ENCODE measurements around the gene GLA. TPM values are rescaled to one million over a fixed set of nuclear protein-coding genes. Genes with fewer than 3 reads are reported as not detected.

Gene GLA
- total RNA-seq, 2 donors from 2014 or later: 6.2 to 7.6 TPM

DNA sequence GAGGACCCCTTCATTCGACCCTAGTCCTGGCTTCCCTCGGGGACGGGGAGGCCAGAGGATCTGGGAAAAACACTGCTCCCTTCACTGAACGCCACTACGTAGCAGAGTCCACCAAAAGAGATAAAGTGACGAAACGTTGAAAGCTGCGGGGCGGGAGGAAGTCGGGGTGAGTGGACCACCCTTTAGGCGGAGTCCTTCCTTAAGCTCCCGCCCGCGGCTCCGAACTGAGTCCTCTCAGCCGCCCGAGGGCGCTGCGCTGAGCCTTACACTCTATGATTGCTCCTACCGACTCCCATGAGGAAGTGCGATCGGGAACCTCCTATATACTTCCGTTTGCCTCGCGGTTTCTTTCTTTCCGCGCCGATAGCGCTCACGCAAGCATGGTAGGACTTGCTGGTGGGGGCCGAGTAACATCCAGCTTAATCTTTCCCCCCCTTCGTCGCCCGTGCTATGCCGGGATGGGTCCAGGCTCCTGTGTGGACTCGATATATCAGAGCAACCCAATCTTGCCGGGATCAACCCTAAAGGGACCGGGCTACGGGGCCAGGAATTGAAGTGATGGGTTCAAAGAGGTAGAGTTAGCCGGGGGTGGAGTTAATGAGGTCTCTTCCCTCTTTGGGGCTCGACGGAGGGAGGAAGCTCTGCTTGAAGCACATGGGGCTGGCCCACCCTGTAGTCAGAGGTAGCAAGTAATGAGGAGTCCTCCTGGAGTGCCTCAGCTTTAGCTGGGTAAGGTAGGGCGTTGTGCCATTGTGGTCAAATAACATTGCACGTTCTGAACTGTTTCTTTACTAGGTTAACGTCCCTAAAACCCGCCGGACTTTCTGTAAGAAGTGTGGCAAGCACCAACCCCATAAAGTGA lies 16.8 kb downstream of the GLA start, which contains the start of gene RPL36A:
TSS of gene RPL36A (plus strand) at position 348 of the 862 bp plus-strand sequence. CDS start at position 381, 33 bp downstream.
- H3K36me3 ChIP-seq (replicated peaks in 1 of 2; ENCODE audit: insufficient read depth in 1 of 2, low read depth in 2 of 2): no peaks in the 10 kb centered on the region
- intact Hi-C loops (cut with DNase I): no loop called here
- peaks cover 16% of the 10 kb centered on the region for H3K4me1 ChIP-seq
- peak within 1 kb of the TSS in 3 of 4 donors; percentile 47 to 75 (median 72) for H3K27ac ChIP-seq
- WGBS, 2 donors: 0 to 1% methylated on average over 11 to 45 of the region's 47 CpGs
- ATAC-seq: peak; percentile 100
- H3K4me3 ChIP-seq: peak within 1 kb of the TSS; percentile 26 to 54
- DNase-seq: peak; percentile 83 to 89 (median 87)
- TF ChIP-seq, protein P1, sequence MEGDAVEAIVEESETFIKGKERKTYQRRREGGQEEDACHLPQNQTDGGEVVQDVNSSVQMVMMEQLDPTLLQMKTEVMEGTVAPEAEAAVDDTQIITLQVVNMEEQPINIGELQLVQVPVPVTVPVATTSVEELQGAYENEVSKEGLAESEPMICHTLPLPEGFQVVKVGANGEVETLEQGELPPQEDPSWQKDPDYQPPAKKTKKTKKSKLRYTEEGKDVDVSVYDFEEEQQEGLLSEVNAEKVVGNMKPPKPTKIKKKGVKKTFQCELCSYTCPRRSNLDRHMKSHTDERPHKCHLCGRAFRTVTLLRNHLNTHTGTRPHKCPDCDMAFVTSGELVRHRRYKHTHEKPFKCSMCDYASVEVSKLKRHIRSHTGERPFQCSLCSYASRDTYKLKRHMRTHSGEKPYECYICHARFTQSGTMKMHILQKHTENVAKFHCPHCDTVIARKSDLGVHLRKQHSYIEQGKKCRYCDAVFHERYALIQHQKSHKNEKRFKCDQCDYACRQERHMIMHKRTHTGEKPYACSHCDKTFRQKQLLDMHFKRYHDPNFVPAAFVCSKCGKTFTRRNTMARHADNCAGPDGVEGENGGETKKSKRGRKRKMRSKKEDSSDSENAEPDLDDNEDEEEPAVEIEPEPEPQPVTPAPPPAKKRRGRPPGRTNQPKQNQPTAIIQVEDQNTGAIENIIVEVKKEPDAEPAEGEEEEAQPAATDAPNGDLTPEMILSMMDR (IDR thresholded peaks at IDR 0.05): peak; percentile 49 to 80 (median 69)
- peak; percentile 47 to 94 (median 94) for TF ChIP-seq POLR2A (IDR thresholded peaks at IDR 0.05)
- no peaks in the 10 kb centered on the region for H3K9me3 ChIP-seq
- no peaks in the 10 kb centered on the region for H3K27me3 ChIP-seq

GRCh38 chrX:101388604-101389003 lies 19.1 kb downstream of the GLA start:
- H3K27ac ChIP-seq: no peak overlapping the region
- 78 to 90% methylated on average over 2 to 3 of the region's 3 CpGs for WGBS, 2 donors
- no peaks in the 10 kb centered on the region for H3K27me3 ChIP-seq
- DNase-seq (no peak), ATAC-seq (no peak)
- TF ChIP-seq, protein P1 (IDR thresholded peaks at IDR 0.05): no peak
- TF ChIP-seq POLR2A (IDR thresholded peaks at IDR 0.05): no peak
- intact Hi-C loops (cut with DNase I): no loop called here
- H3K9me3 ChIP-seq: no peaks in the 10 kb centered on the region
- H3K36me3 ChIP-seq (replicated peaks in 1 of 2; ENCODE audit: insufficient read depth in 1 of 2, low read depth in 2 of 2): no peaks in the 10 kb centered on the region
- no peak overlapping the region for H3K4me3 ChIP-seq
- H3K4me1 ChIP-seq: peaks cover 16% of the 10 kb centered on the region

- Histone ChIP-seq H3K27me3 (no peaks in the 10 kb centered on the region), H3K36me3 (replicated peaks in 1 of 2; ENCODE audit: insufficient read depth in 1 of 2, low read depth in 2 of 2) (no peaks in the 10 kb centered on the region), H3K4me1 (peaks cover under 1% of the 10 kb centered on the region), H3K27ac (peak overlapping the region in 1 of 4 donors; percentile 18), H3K4me3 (no peak overlapping the region), H3K9me3 (no peaks in the 10 kb centered on the region)
- ATAC-seq: no peak
- TF ChIP-seq, protein P1 (IDR thresholded peaks at IDR 0.05): no peak
- no peak for TF ChIP-seq POLR2A (IDR thresholded peaks at IDR 0.05)
- 39 to 55% methylated on average over 6 of the region's 6 CpGs for WGBS, 2 donors
- DNase-seq: no peak
- intact Hi-C loops (cut with DNase I): no loop called here
These were observed 21.2 kb downstream of the GLA start for GRCh38 chrX:101386542-101386885.

- Histone ChIP-seq H3K4me3 (no peak within 1 kb of the TSS), H3K36me3 (replicated peaks in 1 of 2; ENCODE audit: insufficient read depth in 1 of 2, low read depth in 2 of 2) (no peaks in the 10 kb centered on the region), H3K4me1 (no peaks in the 10 kb centered on the region), H3K27ac (peak within 1 kb of the TSS in 1 of 4 donors; percentile 18), H3K27me3 (no peaks in the 10 kb centered on the region), H3K9me3 (no peaks in the 10 kb centered on the region)
- 60 to 71% methylated on average over 9 of the region's 9 CpGs for WGBS, 2 donors
- intact Hi-C loops (cut with DNase I): no loop called here
- TF ChIP-seq, protein P1 (IDR thresholded peaks at IDR 0.05): no peak
- TF ChIP-seq POLR2A (IDR thresholded peaks at IDR 0.05): no peak
- no peak for ATAC-seq
- DNase-seq: peak in 1 of 4 donors; percentile 15
These were observed 21.8 kb downstream of the GLA start, which contains the start of gene BTK for GRCh38 chrX:101385795-101386541. TSS of gene BTK (minus strand) at chrX:101386191. CDS start at chrX:101375284, 10,907 bp downstream.
